DOHH2 (cell line): Measurements from ENCODE around the gene CD47.

Experiments used
- H3F3A ChIP-seq: fragments of 200-600 bp; sonication (generic), shearing (Covaris generic); 2 replicates; pipeline ENCODE4 v1.6.0; 2016; ENCODE audit warnings: antibody characterized with exemption, mild to moderate bottlenecking; ENCODE audit not compliant: control insufficient read depth, insufficient read depth
- H3K27ac ChIP-seq: fragments of 200-600 bp; sonication (generic); 2 replicates; pipeline ENCODE4 v1.5.1; 2014; ENCODE audit warnings: low read depth, mild to moderate bottlenecking, low read length, moderate library complexity
- H3K27me3 ChIP-seq: fragments of 200-600 bp; sonication (generic); 2 replicates; pipeline ENCODE4 v1.6.1; 2014; ENCODE audit warnings: mild to moderate bottlenecking, low read length, mixed read lengths; ENCODE audit not compliant: control insufficient read depth
- H3K36me3 ChIP-seq: fragments of 200-600 bp; sonication (generic); 2 replicates; pipeline ENCODE4 v1.6.1; 2014; ENCODE audit warnings: mild to moderate bottlenecking, low read length, moderate library complexity, mixed read lengths; ENCODE audit not compliant: control insufficient read depth
- H3K4me1 ChIP-seq: fragments of 200-600 bp; sonication (generic); 2 replicates; pipeline ENCODE4 v1.6.1; 2014; ENCODE audit warnings: mild to moderate bottlenecking, low read length, mixed read lengths; ENCODE audit not compliant: control insufficient read depth
- H3K4me2 ChIP-seq: fragments of 200-600 bp; sonication (generic); 2 replicates; pipeline ENCODE4 v1.6.0; 2014; ENCODE audit warnings: mild to moderate bottlenecking, low read length, moderate library complexity
- H3K4me3 ChIP-seq: fragments of 200-600 bp; sonication (generic); 2 replicates; pipeline ENCODE4 v1.5.1; 2014; ENCODE audit warnings: mild to moderate bottlenecking, low read length, mixed read lengths
- H3K79me2 ChIP-seq: fragments of 200-600 bp; sonication (generic); 2 replicates; pipeline ENCODE4 v1.6.1; 2014; ENCODE audit warnings: mild to moderate bottlenecking, low read length, mixed read lengths; ENCODE audit not compliant: control insufficient read depth
- H3K9me2 ChIP-seq: fragments of 200-600 bp; sonication (generic); replicated peaks from 2 replicates; pipeline ENCODE4 v1.6.1; 2014; ENCODE audit warnings: mild to moderate bottlenecking, low read length, mixed read lengths; ENCODE audit not compliant: control insufficient read depth
- H3K9me3 ChIP-seq: fragments of 200-600 bp; sonication (generic); 2 replicates; pipeline ENCODE4 v1.6.1; 2014; ENCODE audit warnings: antibody characterized with exemption, low read length, mixed read lengths; ENCODE audit not compliant: control insufficient read depth, insufficient read depth
- H4K20me1 ChIP-seq: fragments of 200-600 bp; sonication (generic); 2 replicates; pipeline ENCODE4 v1.6.0; 2014; ENCODE audit warnings: low read depth, mild to moderate bottlenecking, antibody characterized with exemption, low read length, moderate library complexity; ENCODE audit not compliant: control insufficient read depth, insufficient read depth
- EZH2phosphoT487 ChIP-seq: fragments of 200-600 bp; sonication (generic); IDR thresholded peaks from 2 replicates; pipeline ENCODE4 v1.6.1; 2017; ENCODE audit warnings: borderline replicate concordance, mild to moderate bottlenecking, antibody characterized with exemption, low read length, moderate library complexity, mixed read lengths
- TF ChIP-seq, protein P1 (sequence below): fragments of 200-600 bp; sonication (generic); IDR thresholded peaks from one replicate; pipeline ENCODE4 v1.5.1; 2014; ENCODE audit warnings: antibody characterized with exemption, mild to moderate bottlenecking, low read depth, low read length; ENCODE audit not compliant: poor library complexity, severe bottlenecking

CD47 gene

GRCh38 chr3:107994956-107995715 is 95.7 kb downstream of the CD47 start:
- Histone ChIP-seq H3K36me3 (no peaks in the 10 kb centered on the region), H3K9me3 (no peaks in the 10 kb centered on the region), H3F3A (no peaks in the 10 kb centered on the region), H3K9me2 (no peaks in the 10 kb centered on the region), H3K4me1 (no peaks in the 10 kb centered on the region), H3K4me3 (no peak overlapping the region), H3K79me2 (no peaks in the 10 kb centered on the region), H3K27me3 (0 out of 2 replicates have a peak, but pooled peaks cover 5% of the 10 kb centered on the region), H4K20me1 (no peaks in the 10 kb centered on the region), H3K27ac (no peak overlapping the region), H3K4me2 (no peak overlapping the region)
- TF ChIP-seq EZH2phosphoT487: no peak
- TF ChIP-seq, protein P1, sequence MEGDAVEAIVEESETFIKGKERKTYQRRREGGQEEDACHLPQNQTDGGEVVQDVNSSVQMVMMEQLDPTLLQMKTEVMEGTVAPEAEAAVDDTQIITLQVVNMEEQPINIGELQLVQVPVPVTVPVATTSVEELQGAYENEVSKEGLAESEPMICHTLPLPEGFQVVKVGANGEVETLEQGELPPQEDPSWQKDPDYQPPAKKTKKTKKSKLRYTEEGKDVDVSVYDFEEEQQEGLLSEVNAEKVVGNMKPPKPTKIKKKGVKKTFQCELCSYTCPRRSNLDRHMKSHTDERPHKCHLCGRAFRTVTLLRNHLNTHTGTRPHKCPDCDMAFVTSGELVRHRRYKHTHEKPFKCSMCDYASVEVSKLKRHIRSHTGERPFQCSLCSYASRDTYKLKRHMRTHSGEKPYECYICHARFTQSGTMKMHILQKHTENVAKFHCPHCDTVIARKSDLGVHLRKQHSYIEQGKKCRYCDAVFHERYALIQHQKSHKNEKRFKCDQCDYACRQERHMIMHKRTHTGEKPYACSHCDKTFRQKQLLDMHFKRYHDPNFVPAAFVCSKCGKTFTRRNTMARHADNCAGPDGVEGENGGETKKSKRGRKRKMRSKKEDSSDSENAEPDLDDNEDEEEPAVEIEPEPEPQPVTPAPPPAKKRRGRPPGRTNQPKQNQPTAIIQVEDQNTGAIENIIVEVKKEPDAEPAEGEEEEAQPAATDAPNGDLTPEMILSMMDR: no peak

DNA sequence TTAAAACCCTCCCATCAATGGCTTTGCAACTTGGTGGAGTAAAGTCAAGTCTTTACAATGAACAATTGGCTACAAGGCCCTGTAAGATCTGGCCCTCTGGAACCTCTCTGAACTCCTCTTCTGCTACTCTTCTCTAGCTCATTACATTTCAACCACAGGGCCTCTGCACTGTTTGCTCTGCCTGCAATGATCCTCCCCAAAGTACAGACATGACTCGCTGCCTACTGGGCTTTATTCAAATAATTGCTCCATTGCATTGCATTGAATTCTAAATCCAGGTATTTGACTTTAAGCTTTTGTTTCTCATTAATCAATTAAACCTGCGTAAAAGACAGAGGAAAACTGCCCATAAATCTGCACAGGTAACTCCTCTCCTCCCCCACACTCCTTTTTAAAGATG is 96.7 kb downstream of the CD47 start:
- Histone ChIP-seq H4K20me1 (no peaks in the 10 kb centered on the region), H3K9me2 (no peaks in the 10 kb centered on the region), H3K9me3 (no peaks in the 10 kb centered on the region), H3K27ac (no peak overlapping the region), H3K4me1 (no peaks in the 10 kb centered on the region), H3F3A (no peaks in the 10 kb centered on the region), H3K4me2 (no peak overlapping the region), H3K79me2 (no peaks in the 10 kb centered on the region), H3K27me3 (0 out of 2 replicates have a peak, but pooled peaks cover 5% of the 10 kb centered on the region), H3K36me3 (no peaks in the 10 kb centered on the region), H3K4me3 (no peak overlapping the region)
- TF ChIP-seq, protein P1: no peak
- no peak for TF ChIP-seq EZH2phosphoT487

GRCh38 chr3:107993771-107994170 is 97.1 kb downstream of the CD47 start:
- no peak overlapping the region for H3K27ac ChIP-seq
- TF ChIP-seq EZH2phosphoT487: no peak
- TF ChIP-seq, protein P1: no peak
- no peak overlapping the region for H3K4me2 ChIP-seq

More at GRCh38 chr3:107993771-107994170, 97.1 kb downstream of the CD47 start:
- 0 out of 2 replicates have a peak, but pooled peaks cover 5% of the 10 kb centered on the region for H3K27me3 ChIP-seq
- no peaks in the 10 kb centered on the region for H3K79me2 ChIP-seq
- no peaks in the 10 kb centered on the region for H3K9me2 ChIP-seq
- H3K4me1 ChIP-seq: no peaks in the 10 kb centered on the region
- no peaks in the 10 kb centered on the region for H4K20me1 ChIP-seq
- no peaks in the 10 kb centered on the region for H3F3A ChIP-seq
- no peak overlapping the region for H3K4me3 ChIP-seq
- no peaks in the 10 kb centered on the region for H3K36me3 ChIP-seq
- H3K9me3 ChIP-seq: no peaks in the 10 kb centered on the region
